Colonic mucosa (tissue), 4 donors: Measurements from ENCODE around the gene GTF2B. TPM values are rescaled to one million over a fixed set of nuclear protein-coding genes. Genes with fewer than 3 reads are reported as not detected.
"Not testable (repeated sequence)": the region's sequence is repeated elsewhere in the genome, so short reads cannot be mapped to it uniquely, and the experiment has no call there.

ENCODE experiments used
- DNase-seq: peaks from one replicate; pipeline ENCODE4 v3.0.0-alpha.2; 2020
- H3K27ac ChIP-seq: fragments of 200-600 bp; one replicate; pipeline ENCODE4 v1.8.0; 2021
- H3K27me3 ChIP-seq: fragments of 200-600 bp; one replicate; pipeline ENCODE4 v1.8.0; 2021
- H3K36me3 ChIP-seq: fragments of 200-600 bp; one replicate; pipeline ENCODE4 v1.8.0; 2021
- H3K4me1 ChIP-seq: fragments of 200-600 bp; one replicate; pipeline ENCODE4 v1.8.0; 2021; ENCODE audit warnings: mild to moderate bottlenecking
- H3K4me3 ChIP-seq: fragments of 200-600 bp; one replicate; pipeline ENCODE4 v1.8.0; 2021
- H3K9ac ChIP-seq, 2 donors: one replicate each; pipeline ENCODE4 v1.7.0; 2013; ENCODE audit warnings: control low read depth in 2 of 2, low read depth in 2 of 2, low read length in 2 of 2
- H3K9me3 ChIP-seq: fragments of 200-600 bp; one replicate; pipeline ENCODE4 v1.8.0; 2021
- intact Hi-C: fragments of 100-400 bp; cut with DNase I; formaldehyde crosslinking; loops from one replicate; pipeline ENCODE4 v1.14.1; 2022
- total RNA-seq, 2 donors: library from RNA; stranded (reverse); fragmentation: NEBNext Ultra II Directional in 1 of 2; extraction: Animal tissue kit (Norgen Biotek cat#: 25700) in 1 of 2; gene quantifications; one replicate each; pipeline ENCODE4 v1.2.1, GENCODE V29; 2021
- TF ChIP-seq, protein P1 (sequence below): fragments of 200-600 bp; IDR thresholded peaks from one replicate; pipeline ENCODE4 v1.8.0; 2022; ENCODE audit warnings: antibody characterized with exemption, mild to moderate bottlenecking
- donor health status: healthy.
- donor health status: DM: no; HTN: no; CAD: no.
- donor health status: DM: no; HTN: no; CAD: no.

The GTF2B gene
- total RNA-seq, 2 donors from 2014 or later = 26.9 to 31.6 TPM

DNA sequence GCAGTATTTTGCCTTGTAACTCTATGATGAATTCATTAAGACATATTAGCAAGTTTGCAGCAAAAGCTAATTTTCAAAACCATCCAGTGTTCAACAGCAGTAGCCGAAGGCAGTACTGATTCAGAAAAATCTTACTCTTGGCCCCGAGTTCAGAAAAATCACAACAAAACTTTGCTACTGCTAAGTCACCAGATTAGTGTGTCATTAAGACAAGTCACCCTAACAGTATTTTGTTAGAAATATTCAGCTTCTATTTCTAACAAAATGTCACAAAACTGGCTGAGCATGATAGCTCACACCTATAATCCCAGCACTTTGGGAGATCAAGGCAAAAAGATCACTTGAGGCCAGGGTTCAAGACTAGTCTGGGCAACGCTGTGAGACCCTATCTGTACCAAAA, 8.2 kb downstream of the GTF2B start:
- H3K9ac ChIP-seq = no peak overlapping the region
- H3K4me3 ChIP-seq = no peak overlapping the region
- H3K27ac ChIP-seq = no peak overlapping the region
- no peaks in the 10 kb centered on the region for H3K9me3 ChIP-seq
- intact Hi-C loops = no loop called here
- H3K36me3 ChIP-seq = peaks cover 18% of the 10 kb centered on the region
- H3K4me1 ChIP-seq = no peaks in the 10 kb centered on the region
- no peak for DNase-seq
- TF ChIP-seq, protein P1, sequence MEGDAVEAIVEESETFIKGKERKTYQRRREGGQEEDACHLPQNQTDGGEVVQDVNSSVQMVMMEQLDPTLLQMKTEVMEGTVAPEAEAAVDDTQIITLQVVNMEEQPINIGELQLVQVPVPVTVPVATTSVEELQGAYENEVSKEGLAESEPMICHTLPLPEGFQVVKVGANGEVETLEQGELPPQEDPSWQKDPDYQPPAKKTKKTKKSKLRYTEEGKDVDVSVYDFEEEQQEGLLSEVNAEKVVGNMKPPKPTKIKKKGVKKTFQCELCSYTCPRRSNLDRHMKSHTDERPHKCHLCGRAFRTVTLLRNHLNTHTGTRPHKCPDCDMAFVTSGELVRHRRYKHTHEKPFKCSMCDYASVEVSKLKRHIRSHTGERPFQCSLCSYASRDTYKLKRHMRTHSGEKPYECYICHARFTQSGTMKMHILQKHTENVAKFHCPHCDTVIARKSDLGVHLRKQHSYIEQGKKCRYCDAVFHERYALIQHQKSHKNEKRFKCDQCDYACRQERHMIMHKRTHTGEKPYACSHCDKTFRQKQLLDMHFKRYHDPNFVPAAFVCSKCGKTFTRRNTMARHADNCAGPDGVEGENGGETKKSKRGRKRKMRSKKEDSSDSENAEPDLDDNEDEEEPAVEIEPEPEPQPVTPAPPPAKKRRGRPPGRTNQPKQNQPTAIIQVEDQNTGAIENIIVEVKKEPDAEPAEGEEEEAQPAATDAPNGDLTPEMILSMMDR = no peak
- H3K27me3 ChIP-seq = no peaks in the 10 kb centered on the region

DNA sequence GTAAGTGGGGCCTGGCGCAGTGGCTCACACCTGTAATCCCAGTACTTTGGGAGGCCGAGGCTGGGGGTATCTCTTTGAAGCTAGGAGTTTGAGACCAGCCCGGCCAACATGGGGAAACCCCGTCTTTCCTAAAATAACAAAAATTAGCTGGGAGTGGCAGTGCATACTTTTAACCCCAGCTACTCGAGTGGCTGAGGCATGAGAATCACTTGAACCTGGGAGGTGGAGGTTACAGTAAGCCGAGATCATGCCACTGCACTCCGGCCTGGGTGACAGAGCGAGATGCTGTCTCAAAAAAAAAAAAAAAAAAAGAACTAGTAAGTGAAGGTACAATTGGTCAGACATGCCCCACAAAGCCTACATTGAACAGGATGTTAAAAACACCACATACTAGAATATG, 10.7 kb downstream of the GTF2B start:
- H3K36me3 ChIP-seq, H3K4me1 ChIP-seq, H3K4me3 ChIP-seq, H3K9ac ChIP-seq, H3K9me3 ChIP-seq, intact Hi-C loops, H3K27me3 ChIP-seq, DNase-seq, H3K27ac ChIP-seq: not testable (repeated sequence)

DNA sequence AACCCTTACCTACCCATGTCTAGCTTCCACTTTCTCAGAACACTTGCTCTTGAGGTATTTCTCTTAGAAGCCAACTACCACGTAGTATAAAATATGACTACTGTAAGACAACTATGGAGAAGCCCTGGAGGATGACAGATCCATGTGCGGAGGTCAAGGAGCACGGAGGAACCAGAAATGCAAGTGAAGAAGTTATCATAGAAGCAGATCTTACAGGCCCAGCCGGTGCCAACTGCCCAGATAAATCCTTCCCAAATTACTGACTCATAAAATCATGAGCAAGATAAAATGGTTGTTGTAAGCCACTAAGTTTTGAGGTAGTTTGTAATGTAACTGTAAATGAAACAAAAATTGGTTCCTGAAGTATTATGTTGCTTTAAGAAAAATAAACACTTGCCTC, 12.6 kb downstream of the GTF2B start:
- Histone ChIP-seq H3K27me3 (no peaks in the 10 kb centered on the region), H3K9me3 (no peaks in the 10 kb centered on the region), H3K9ac (no peak overlapping the region), H3K27ac (no peak overlapping the region), H3K4me1 (no peaks in the 10 kb centered on the region), H3K36me3 (no peaks in the 10 kb centered on the region), H3K4me3 (no peak overlapping the region)
- intact Hi-C loops = loop anchor here (10.0 kb wide), 2 partner anchors 74 to 224 kb away; no protein-coding TSS in a partner anchor
- DNase-seq = no peak
- TF ChIP-seq, protein P1 = no peak

DNA sequence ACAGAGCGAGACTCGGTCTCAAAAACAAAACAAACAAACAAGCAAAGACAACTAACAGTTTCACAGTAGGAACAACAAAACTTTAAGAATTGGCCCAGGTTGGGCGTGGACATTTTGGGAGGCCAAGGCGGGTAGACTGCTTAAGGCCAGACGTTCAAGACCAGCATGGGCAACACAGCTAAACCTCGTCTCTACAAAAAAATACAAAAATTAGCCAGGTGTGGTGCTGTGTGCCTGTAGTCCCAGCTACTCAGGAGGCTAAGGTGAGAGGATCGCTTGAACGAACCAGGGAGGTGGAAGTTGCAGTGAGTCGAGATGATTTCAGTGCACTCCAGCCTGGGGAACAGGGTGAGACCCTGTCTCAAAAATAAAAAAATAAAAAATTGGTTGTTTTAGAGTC, 13.5 kb downstream of the GTF2B start:
- no peaks in the 10 kb centered on the region for H3K36me3 ChIP-seq
- no peaks in the 10 kb centered on the region for H3K9me3 ChIP-seq
- H3K4me3 ChIP-seq = no peak overlapping the region
- intact Hi-C loops = loop anchor here (10.0 kb wide), 2 partner anchors 73 to 223 kb away; no protein-coding TSS in a partner anchor
- H3K4me1 ChIP-seq = no peaks in the 10 kb centered on the region
- H3K27ac ChIP-seq = no peak overlapping the region
- no peak overlapping the region for H3K9ac ChIP-seq
- H3K27me3 ChIP-seq = no peaks in the 10 kb centered on the region
- no peak for DNase-seq
- TF ChIP-seq, protein P1 = no peak

DNA sequence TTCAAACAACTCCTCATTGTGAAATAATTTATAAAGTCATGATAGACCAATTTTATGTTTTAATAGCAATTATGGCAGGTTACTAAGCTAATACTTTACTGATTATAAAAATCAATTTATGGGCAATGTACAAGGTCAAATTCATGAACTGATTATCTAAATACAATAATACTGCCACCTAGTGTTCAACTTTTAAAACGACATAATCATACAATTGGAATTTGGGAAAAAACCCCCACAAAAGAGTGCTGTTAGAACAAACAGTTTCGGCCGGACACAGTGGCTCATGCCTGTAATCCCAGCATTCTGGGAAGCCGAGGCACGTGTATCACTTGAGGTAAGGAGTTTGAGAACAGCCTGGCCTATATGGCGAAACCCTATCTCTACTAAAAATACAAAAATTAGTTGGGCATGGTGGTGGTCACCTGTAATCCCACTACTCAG, 14.0 kb downstream of the GTF2B start:
- intact Hi-C loops = loop anchor here (10.0 kb wide), 2 partner anchors 73 to 223 kb away; no protein-coding TSS in a partner anchor
- H3K36me3 ChIP-seq = no peaks in the 10 kb centered on the region
- H3K9me3 ChIP-seq = no peaks in the 10 kb centered on the region
- no peaks in the 10 kb centered on the region for H3K4me1 ChIP-seq
- TF ChIP-seq, protein P1 = peak; percentile 56
- H3K9ac ChIP-seq = no peak overlapping the region
- no peaks in the 10 kb centered on the region for H3K27me3 ChIP-seq
- DNase-seq = no peak
- H3K27ac ChIP-seq = no peak overlapping the region
- no peak overlapping the region for H3K4me3 ChIP-seq

DNA sequence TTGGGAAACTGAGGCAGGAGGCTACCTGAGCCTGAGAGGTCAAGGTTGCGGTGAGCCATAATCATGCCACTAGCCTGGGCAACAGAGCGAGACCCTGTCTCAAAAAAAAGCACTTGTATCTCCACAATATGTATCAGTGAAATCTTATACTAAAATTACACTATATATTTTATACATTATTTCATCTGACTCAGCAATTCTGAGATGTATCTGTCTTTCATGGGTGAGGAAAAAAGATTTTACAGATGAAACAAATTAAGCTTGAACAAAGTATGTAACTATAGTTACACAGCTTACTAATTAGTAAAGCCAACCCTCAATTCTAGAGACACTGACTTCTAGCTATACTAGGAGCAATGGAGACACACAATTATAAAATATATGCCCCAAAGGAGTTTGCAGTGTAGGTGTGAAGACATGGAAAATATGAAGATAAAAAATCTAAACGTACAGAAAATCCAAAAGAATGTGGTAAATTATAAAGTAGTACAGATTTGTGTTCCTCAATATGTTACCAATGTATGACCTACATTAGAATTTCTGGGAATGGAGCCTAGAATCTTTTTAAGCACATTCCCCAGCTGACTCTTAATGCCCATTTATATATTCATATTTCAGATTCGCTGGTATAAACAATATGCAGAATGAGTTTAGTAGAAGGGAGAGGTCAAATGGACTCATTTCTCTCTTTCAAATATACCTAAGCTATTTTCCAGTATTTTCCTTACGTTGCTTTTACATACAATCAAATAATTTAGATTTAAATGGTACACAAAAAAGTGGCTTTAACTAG, 14.6 kb downstream of the GTF2B start:
- H3K4me3 ChIP-seq = no peak overlapping the region
- H3K36me3 ChIP-seq = no peaks in the 10 kb centered on the region
- DNase-seq = no peak
- no peak overlapping the region for H3K9ac ChIP-seq
- intact Hi-C loops = loop anchor here (10.0 kb wide), 2 partner anchors 72 to 222 kb away; no protein-coding TSS in a partner anchor
- TF ChIP-seq, protein P1 = no peak
- H3K9me3 ChIP-seq = no peaks in the 10 kb centered on the region
- H3K27me3 ChIP-seq = no peaks in the 10 kb centered on the region
- H3K27ac ChIP-seq = no peak overlapping the region
- H3K4me1 ChIP-seq = no peaks in the 10 kb centered on the region
